GM12801 (cell line): ENCODE results near the gene PLEKHG3.

Experiments used
- CTCF ChIP-seq: IDR thresholded peaks from one replicate; pipeline ENCODE4 v1.5.1; 2011; ENCODE audit warnings: control low read depth; ENCODE audit not compliant: insufficient read length; ENCODE audit errors: extremely low read depth

Gene PLEKHG3

GRCh38 chr14:64787619-64788018 is 83.4 kb downstream of the PLEKHG3 start:
- TF ChIP-seq CTCF = no peak

- TF ChIP-seq CTCF = no peak
Observed at GRCh38 chr14:64788706-64789105, 84.5 kb downstream of the PLEKHG3 start.

GRCh38 chr14:64789696-64790095 is 85.5 kb downstream of the PLEKHG3 start:
- no peak for TF ChIP-seq CTCF

GRCh38 chr14:64790478-64790877 is 86.3 kb downstream of the PLEKHG3 start:
- TF ChIP-seq CTCF = no peak

- TF ChIP-seq CTCF = no peak
Observed at GRCh38 chr14:64792231-64792630, 88.0 kb downstream of the PLEKHG3 start.

GRCh38 chr14:64792871-64793560 is 88.8 kb downstream of the PLEKHG3 start:
- no peak for TF ChIP-seq CTCF

- no peak for TF ChIP-seq CTCF
Observed at GRCh38 chr14:64795211-64795610, 91.0 kb downstream of the PLEKHG3 start.
